B cell (primary cell): ENCODE data around the gene DYNC1I1.

Source experiments
- CTCF ChIP-seq: fragments of 200-600 bp; IDR thresholded peaks from one replicate; pipeline ENCODE4 v1.8.0; 2022; ENCODE audit warnings: antibody characterized with exemption, mild to moderate bottlenecking
- EZH2 ChIP-seq: IDR thresholded peaks from 2 replicates; pipeline ENCODE4 v1.6.1; 2012; ENCODE audit warnings: borderline replicate concordance, low read depth, mild to moderate bottlenecking, moderate library complexity, low read length; ENCODE audit not compliant: insufficient read depth, poor library complexity, severe bottlenecking

- TF ChIP-seq CTCF (no peak), EZH2 (no peak)
These were observed 132.8 kb downstream of the DYNC1I1 start for GRCh38 chr7:95905167-95905566.
